ENCODE data around the gene ADGRD2.

The ADGRD2 gene

GRCh38 chr9:124479371-124479770 is 29.1 kb downstream of the ADGRD2 start:
- no peak overlapping the region for H2AFZ ChIP-seq (ENCODE audit: low read length, unreplicated experiment)
- H3K27ac ChIP-seq (ENCODE audit: low read depth, low read length), result no peak overlapping the region
- H3K4me3 ChIP-seq (ENCODE audit: low read depth, low read length), result no peak overlapping the region
- H3K36me3 ChIP-seq (ENCODE audit: insufficient read depth, low read length), result no peaks in the 10 kb centered on the region
- peaks cover 57% of the 10 kb centered on the region for H3K27me3 ChIP-seq (ENCODE audit: insufficient read depth, low read length)
- H3K79me2 ChIP-seq (ENCODE audit: control insufficient read depth, insufficient read depth, low read length, unreplicated experiment), result no peaks in the 10 kb centered on the region
- H3K4me1 ChIP-seq (ENCODE audit: control insufficient read depth, insufficient read depth, low read length, unreplicated experiment), result no peaks in the 10 kb centered on the region

DNA sequence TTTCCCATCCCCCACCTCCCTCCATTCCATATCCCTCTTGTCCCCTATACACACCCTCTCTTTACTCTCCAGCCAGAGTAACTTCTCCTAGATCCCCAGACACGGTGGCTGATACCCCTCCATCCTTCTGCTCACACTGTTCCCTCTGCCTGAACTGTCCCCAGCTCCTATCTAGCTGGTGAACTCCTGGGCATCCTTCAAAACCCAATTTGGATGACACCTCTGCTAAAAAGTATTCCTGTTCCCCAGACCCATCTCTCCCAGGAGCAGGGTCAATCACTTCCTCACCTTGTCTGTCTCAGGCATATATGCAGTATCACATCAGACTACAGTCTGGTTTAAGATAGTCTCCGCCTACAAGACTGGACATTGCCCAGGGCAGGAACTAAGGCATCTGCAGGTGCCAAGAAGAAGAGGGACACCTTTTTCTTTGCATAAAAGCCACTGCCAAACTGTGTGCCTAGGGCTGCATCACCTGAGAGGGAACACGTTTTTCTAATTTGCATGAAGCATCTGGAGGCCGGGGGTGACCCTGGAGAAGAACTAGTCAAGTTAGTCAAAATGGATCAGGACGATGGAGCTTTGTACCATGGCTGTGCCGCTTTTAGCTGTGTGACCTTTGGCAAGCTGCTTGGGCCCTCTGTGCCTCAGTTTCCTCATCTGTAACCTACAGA is 29.8 kb downstream of the ADGRD2 start:
- Histone ChIP-seq H3K27ac (ENCODE audit: low read depth, low read length) (no peak overlapping the region), H3K79me2 (ENCODE audit: control insufficient read depth, insufficient read depth, low read length, unreplicated experiment) (no peaks in the 10 kb centered on the region), H3K4me3 (ENCODE audit: low read depth, low read length) (no peak overlapping the region), H2AFZ (ENCODE audit: low read length, unreplicated experiment) (peak overlapping the region; percentile 62), H3K4me1 (ENCODE audit: control insufficient read depth, insufficient read depth, low read length, unreplicated experiment) (no peaks in the 10 kb centered on the region), H3K27me3 (ENCODE audit: insufficient read depth, low read length) (peaks cover 59% of the 10 kb centered on the region), H3K36me3 (ENCODE audit: insufficient read depth, low read length) (no peaks in the 10 kb centered on the region)

GRCh38 chr9:124480621-124480981 is 30.4 kb downstream of the ADGRD2 start:
- H3K4me3 ChIP-seq (ENCODE audit: low read depth, low read length), result no peak overlapping the region
- H3K27me3 ChIP-seq (ENCODE audit: insufficient read depth, low read length), result peaks cover 64% of the 10 kb centered on the region
- H3K79me2 ChIP-seq (ENCODE audit: control insufficient read depth, insufficient read depth, low read length, unreplicated experiment), result no peaks in the 10 kb centered on the region
- peak overlapping the region; percentile 62 for H2AFZ ChIP-seq (ENCODE audit: low read length, unreplicated experiment)
- no peak overlapping the region for H3K27ac ChIP-seq (ENCODE audit: low read depth, low read length)
- H3K4me1 ChIP-seq (ENCODE audit: control insufficient read depth, insufficient read depth, low read length, unreplicated experiment), result no peaks in the 10 kb centered on the region
- no peaks in the 10 kb centered on the region for H3K36me3 ChIP-seq (ENCODE audit: insufficient read depth, low read length)

GRCh38 chr9:124481115-124481514 is 30.9 kb downstream of the ADGRD2 start:
- Histone ChIP-seq H3K4me3 (ENCODE audit: low read depth, low read length) (no peak overlapping the region), H3K27ac (ENCODE audit: low read depth, low read length) (no peak overlapping the region), H3K79me2 (ENCODE audit: control insufficient read depth, insufficient read depth, low read length, unreplicated experiment) (no peaks in the 10 kb centered on the region), H3K27me3 (ENCODE audit: insufficient read depth, low read length) (peaks cover 64% of the 10 kb centered on the region), H3K36me3 (ENCODE audit: insufficient read depth, low read length) (no peaks in the 10 kb centered on the region), H3K4me1 (ENCODE audit: control insufficient read depth, insufficient read depth, low read length, unreplicated experiment) (no peaks in the 10 kb centered on the region), H2AFZ (ENCODE audit: low read length, unreplicated experiment) (no peak overlapping the region)

GRCh38 chr9:124482431-124483031 is 32.3 kb downstream of the ADGRD2 start:
- Histone ChIP-seq H3K4me3 (ENCODE audit: low read depth, low read length) (no peak overlapping the region), H3K27ac (ENCODE audit: low read depth, low read length) (no peak overlapping the region), H2AFZ (ENCODE audit: low read length, unreplicated experiment) (no peak overlapping the region), H3K79me2 (ENCODE audit: control insufficient read depth, insufficient read depth, low read length, unreplicated experiment) (no peaks in the 10 kb centered on the region), H3K27me3 (ENCODE audit: insufficient read depth, low read length) (peaks cover 64% of the 10 kb centered on the region), H3K36me3 (ENCODE audit: insufficient read depth, low read length) (no peaks in the 10 kb centered on the region), H3K4me1 (ENCODE audit: control insufficient read depth, insufficient read depth, low read length, unreplicated experiment) (no peaks in the 10 kb centered on the region)

DNA sequence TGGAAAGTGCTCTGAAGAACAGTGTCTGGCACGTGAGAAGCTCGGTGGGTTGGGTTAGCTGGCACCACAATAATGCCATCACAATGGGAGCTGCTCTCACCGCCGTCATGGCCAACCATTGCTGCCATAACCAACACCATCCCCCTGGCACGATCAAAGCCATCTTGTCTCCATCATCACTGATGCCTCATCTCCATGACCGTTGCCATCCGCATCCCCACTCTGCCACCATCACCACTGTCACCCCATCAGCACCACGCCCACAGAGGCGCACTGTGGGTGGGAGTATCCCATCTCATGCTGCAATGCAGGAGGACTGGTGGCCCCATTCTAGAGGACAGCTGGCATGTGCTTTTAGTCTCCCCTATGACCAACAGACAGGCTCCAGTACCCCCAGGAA is 33.2 kb downstream of the ADGRD2 start:
- no peaks in the 10 kb centered on the region for H3K36me3 ChIP-seq (ENCODE audit: insufficient read depth, low read length)
- peaks cover 64% of the 10 kb centered on the region for H3K27me3 ChIP-seq (ENCODE audit: insufficient read depth, low read length)
- no peaks in the 10 kb centered on the region for H3K4me1 ChIP-seq (ENCODE audit: control insufficient read depth, insufficient read depth, low read length, unreplicated experiment)
- no peaks in the 10 kb centered on the region for H3K79me2 ChIP-seq (ENCODE audit: control insufficient read depth, insufficient read depth, low read length, unreplicated experiment)
- H3K4me3 ChIP-seq (ENCODE audit: low read depth, low read length), result no peak overlapping the region
- no peak overlapping the region for H2AFZ ChIP-seq (ENCODE audit: low read length, unreplicated experiment)
- no peak overlapping the region for H3K27ac ChIP-seq (ENCODE audit: low read depth, low read length)

GRCh38 chr9:124485201-124485600 is 35.0 kb downstream of the ADGRD2 start:
- Histone ChIP-seq H2AFZ (ENCODE audit: low read length, unreplicated experiment) (no peak overlapping the region), H3K79me2 (ENCODE audit: control insufficient read depth, insufficient read depth, low read length, unreplicated experiment) (no peaks in the 10 kb centered on the region), H3K27ac (ENCODE audit: low read depth, low read length) (no peak overlapping the region), H3K27me3 (ENCODE audit: insufficient read depth, low read length) (peaks cover 51% of the 10 kb centered on the region), H3K4me1 (ENCODE audit: control insufficient read depth, insufficient read depth, low read length, unreplicated experiment) (no peaks in the 10 kb centered on the region), H3K36me3 (ENCODE audit: insufficient read depth, low read length) (no peaks in the 10 kb centered on the region), H3K4me3 (ENCODE audit: low read depth, low read length) (no peak overlapping the region)

DNA sequence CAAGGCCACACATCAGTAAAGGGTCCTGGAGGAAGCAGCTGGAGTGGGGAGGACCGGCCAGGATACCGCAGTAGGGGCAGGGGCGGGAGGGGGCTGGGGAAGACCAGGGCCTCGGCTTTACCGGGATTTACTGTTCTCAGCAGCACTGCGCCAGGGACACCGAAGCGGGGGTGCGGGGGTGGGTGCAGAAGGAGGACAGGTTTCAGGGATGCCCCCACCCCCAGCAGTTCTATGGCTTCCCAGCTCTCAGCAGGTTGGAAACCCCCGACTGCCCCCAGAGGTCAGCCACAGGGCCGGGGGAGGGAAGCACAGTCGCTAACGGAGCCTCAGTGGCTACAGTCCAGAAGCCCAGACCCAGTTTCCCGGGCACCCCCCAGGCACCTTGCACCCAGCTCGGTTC is 35.7 kb downstream of the ADGRD2 start:
- Histone ChIP-seq H3K4me3 (ENCODE audit: low read depth, low read length) (no peak overlapping the region), H3K27me3 (ENCODE audit: insufficient read depth, low read length) (peaks cover 52% of the 10 kb centered on the region), H3K79me2 (ENCODE audit: control insufficient read depth, insufficient read depth, low read length, unreplicated experiment) (no peaks in the 10 kb centered on the region), H3K27ac (ENCODE audit: low read depth, low read length) (no peak overlapping the region), H2AFZ (ENCODE audit: low read length, unreplicated experiment) (no peak overlapping the region), H3K36me3 (ENCODE audit: insufficient read depth, low read length) (no peaks in the 10 kb centered on the region), H3K4me1 (ENCODE audit: control insufficient read depth, insufficient read depth, low read length, unreplicated experiment) (no peaks in the 10 kb centered on the region)

DNA sequence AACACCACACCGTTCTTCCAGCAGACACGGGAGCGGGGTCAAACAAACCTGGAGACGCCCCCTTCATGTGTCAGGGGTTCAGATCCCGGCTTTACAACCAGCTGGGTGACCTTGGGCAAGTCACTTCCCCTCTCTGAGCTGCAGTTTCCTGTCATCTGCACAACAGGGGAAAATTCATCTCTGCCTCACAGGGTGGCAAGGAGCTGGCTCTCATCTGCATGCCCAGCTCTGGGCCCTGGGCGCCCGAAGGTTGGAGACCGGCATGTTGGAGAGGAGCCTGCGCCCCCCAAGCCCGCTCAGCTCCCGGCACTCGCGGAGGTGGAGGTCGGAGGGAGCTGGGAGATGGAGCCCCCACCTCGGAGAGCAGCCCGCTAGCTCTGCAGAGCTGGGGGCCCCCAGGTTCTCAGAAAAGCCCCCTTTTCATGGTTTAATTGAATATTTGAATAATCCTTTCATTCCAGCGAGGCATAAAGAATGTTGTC is 36.6 kb downstream of the ADGRD2 start:
- H3K27me3 ChIP-seq (ENCODE audit: insufficient read depth, low read length), result peaks cover 49% of the 10 kb centered on the region
- no peaks in the 10 kb centered on the region for H3K79me2 ChIP-seq (ENCODE audit: control insufficient read depth, insufficient read depth, low read length, unreplicated experiment)
- no peak overlapping the region for H2AFZ ChIP-seq (ENCODE audit: low read length, unreplicated experiment)
- no peak overlapping the region for H3K27ac ChIP-seq (ENCODE audit: low read depth, low read length)
- no peaks in the 10 kb centered on the region for H3K36me3 ChIP-seq (ENCODE audit: insufficient read depth, low read length)
- no peak overlapping the region; the same call in 1 of the 2 replicates for H3K4me3 ChIP-seq (ENCODE audit: low read depth, low read length)
- H3K4me1 ChIP-seq (ENCODE audit: control insufficient read depth, insufficient read depth, low read length, unreplicated experiment), result no peaks in the 10 kb centered on the region

GRCh38 chr9:124487260-124488182 is 37.3 kb downstream of the ADGRD2 start:
- Histone ChIP-seq H3K27ac (ENCODE audit: low read depth, low read length) (no peak overlapping the region), H2AFZ (ENCODE audit: low read length, unreplicated experiment) (no peak overlapping the region)

More at GRCh38 chr9:124487260-124488182, 37.3 kb downstream of the ADGRD2 start:
- Histone ChIP-seq H3K4me1 (ENCODE audit: control insufficient read depth, insufficient read depth, low read length, unreplicated experiment) (no peaks in the 10 kb centered on the region), H3K4me3 (ENCODE audit: low read depth, low read length) (no peak overlapping the region; the same call in 1 of the 2 replicates), H3K79me2 (ENCODE audit: control insufficient read depth, insufficient read depth, low read length, unreplicated experiment) (no peaks in the 10 kb centered on the region), H3K27me3 (ENCODE audit: insufficient read depth, low read length) (peaks cover 45% of the 10 kb centered on the region), H3K36me3 (ENCODE audit: insufficient read depth, low read length) (no peaks in the 10 kb centered on the region)

Measured in ACC112 (cell line).